AG09319 (cell line): ENCODE measurements around the gene POT1.

Experiments
- DNase-seq: peaks from one replicate; pipeline ENCODE4 v3.0.0-alpha.2; 2010; ENCODE audit warnings: low read depth; ENCODE audit errors: extremely low read depth
- TF ChIP-seq, protein P1 (sequence below): IDR thresholded peaks from 2 replicates; pipeline ENCODE4 v1.5.1; 2011; ENCODE audit warnings: low read depth, mild to moderate bottlenecking, inconsistent platforms, low read length, moderate library complexity

Gene POT1

DNA sequence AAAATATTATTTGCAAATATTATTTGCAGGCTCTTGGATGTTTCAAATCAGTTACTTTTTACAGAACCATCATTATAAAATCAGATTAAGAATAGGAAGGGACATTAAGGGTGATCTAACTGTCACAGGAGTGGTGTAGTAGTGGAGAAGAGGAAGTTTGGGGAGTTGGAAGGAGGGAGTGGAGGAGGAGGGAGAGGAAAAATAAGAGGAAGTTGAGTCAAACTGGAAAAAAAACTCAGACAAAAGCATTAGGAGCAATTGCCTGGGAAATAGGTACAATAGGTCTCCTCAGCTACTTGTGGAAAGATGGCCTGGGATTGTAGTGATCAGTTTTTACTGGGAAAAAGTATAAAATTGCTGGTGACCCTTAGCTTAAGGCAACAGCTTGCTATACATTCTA is 86.3 kb downstream of the POT1 start:
- TF ChIP-seq, protein P1, sequence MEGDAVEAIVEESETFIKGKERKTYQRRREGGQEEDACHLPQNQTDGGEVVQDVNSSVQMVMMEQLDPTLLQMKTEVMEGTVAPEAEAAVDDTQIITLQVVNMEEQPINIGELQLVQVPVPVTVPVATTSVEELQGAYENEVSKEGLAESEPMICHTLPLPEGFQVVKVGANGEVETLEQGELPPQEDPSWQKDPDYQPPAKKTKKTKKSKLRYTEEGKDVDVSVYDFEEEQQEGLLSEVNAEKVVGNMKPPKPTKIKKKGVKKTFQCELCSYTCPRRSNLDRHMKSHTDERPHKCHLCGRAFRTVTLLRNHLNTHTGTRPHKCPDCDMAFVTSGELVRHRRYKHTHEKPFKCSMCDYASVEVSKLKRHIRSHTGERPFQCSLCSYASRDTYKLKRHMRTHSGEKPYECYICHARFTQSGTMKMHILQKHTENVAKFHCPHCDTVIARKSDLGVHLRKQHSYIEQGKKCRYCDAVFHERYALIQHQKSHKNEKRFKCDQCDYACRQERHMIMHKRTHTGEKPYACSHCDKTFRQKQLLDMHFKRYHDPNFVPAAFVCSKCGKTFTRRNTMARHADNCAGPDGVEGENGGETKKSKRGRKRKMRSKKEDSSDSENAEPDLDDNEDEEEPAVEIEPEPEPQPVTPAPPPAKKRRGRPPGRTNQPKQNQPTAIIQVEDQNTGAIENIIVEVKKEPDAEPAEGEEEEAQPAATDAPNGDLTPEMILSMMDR = no peak
- DNase-seq = no peak

DNA sequence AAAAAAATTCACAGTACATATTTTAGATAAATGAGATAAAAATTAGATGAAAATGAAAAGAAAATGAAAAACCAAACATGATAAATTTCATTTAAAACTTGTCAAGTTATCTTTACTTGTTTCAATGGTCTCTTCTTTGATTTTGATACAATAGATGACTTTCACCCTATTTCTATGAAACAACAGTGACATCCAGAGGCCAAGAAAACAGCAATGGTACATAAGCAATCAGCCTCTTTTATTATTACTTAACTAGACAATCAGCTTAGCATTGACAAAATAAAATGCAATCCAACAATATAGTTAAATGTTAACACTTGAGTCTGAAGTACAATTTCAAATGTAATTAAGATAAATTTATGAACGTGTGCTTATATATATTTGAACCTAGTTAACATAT is 89.2 kb downstream of the POT1 start:
- TF ChIP-seq, protein P1 = no peak
- no peak for DNase-seq

DNA sequence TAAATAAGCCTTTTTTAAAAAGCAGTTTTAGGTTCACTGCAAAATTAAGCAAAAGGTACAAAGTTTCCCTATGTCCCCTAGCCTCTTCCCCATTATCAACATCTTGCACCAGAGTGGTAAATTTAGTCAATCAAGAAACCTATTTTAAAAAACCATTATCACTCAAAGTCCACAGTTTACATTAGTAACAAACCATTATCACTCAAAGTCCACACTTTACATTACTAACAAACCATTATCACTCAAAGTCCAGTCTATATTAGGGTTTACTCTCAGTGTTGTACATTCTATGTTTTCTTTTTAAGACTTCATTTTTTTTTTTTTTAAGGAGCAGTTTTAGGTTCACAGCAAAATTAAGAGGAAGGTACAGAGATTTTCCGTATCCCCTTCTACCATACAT is 89.9 kb downstream of the POT1 start:
- TF ChIP-seq, protein P1 = no peak
- DNase-seq = no peak

DNA sequence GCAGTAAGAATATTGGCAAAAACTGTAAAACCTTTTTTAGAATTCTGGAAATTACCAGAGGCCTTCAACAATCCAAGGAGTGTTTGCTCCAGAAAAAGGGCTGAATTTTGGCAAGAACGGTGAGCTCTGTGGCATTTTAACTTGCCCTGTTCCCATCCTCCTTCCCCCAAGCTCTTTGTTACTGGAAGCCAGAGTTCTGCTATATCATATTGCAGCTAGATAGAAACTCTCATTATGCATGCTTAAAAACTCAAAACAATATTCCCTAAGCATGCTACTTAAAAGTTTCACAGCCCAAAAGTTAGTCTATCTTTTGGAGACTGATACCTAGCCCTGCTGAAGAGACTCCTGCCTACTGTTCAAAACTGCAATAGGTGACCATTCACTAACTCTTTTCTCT is 93.5 kb downstream of the POT1 start:
- TF ChIP-seq, protein P1 = no peak

DNA sequence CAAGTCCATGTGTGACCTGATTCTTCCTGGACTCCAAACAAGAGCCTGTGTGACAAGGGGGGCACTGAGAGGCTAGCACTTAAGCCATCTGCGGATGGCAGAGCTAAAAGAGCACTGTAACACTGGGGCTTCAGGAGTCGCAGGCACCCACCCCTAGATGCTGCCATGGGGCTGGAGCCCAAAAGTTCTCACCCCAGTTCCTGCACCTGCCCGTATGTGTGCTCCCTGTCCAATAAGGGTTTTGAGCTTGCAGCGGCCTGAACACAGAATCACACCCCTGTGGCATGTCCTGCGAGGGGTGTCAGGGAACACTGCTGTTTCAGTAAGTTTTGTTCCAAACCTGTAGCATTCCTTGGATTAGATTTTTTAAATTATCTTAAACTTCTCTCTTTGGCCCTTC is 110.8 kb downstream of the POT1 start:
- DNase-seq = no peak
- TF ChIP-seq, protein P1 = no peak

More for the DNA sequence above, 93.5 kb downstream of the POT1 start:
- no peak for DNase-seq

DNA sequence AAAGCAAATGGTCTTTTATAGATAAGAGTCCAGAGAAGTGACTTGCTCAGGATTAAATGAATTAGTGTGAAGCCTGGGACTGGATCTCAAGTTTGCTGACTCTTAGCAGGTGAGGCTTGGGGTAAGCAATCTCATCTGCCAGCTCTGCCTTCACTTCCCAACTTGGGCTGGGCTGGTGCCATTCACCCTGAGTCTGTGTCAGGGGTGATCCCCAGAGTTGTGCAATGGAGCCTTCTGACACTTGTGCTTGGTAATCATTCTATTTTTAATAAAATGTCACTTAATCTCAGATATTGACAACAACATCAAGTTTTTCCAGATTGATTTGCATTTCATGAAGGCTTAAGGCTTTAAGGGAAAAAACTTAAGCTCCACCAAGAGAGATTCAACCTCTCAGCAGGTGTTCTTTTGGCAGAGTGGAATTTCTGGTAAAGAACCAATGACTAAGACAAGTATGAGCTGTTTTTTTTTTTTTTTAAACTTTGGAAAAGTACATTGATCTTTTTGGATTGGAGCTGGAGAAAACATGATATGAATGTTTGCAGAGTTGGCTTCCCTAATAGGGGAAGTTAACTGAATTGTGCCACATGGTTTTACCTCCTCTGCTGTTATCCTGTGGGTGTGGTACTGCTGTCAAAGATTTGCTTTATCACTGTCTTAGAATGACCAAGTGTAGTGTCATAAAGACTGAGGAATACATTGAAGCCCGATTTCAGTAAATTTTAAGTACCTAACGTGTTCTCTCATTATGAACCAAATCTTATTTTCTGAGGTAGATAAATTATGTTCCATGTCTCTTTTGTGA is 115.4 kb downstream of the POT1 start:
- no peak for DNase-seq
- TF ChIP-seq, protein P1 = no peak

DNA sequence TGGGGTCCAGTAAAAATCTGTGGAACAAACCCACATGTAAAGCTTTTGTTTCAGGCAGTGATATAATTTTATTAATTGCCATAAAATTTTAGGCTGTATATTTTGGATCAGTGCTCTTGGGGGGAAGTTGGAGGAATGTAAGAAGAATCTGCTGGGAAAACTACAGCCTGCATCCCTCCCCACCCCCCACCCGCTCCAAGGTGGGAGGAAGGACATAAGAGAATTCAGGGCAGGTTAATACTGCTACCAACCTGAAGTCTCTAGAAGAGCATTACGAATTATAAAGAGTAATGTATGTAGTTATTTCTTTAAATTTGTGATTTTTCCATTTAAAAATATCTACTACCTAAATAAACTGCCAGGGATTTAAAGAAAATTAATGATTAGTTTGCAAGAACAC is 116.9 kb downstream of the POT1 start:
- TF ChIP-seq, protein P1 = no peak
- DNase-seq = no peak
